GM19099 (cell line): ENCODE results near the gene DOCK2.

Source experiments
- POLR2A ChIP-seq: IDR thresholded peaks from 3 replicates; pipeline ENCODE4 v1.6.1; 2011; ENCODE audit warnings: low read depth; ENCODE audit not compliant: insufficient read length; ENCODE audit errors: extremely low read depth

DOCK2 gene

GRCh38 chr5:169631360-169631759, 5.7 kb upstream of the DOCK2 start:
- no peak for TF ChIP-seq POLR2A

- TF ChIP-seq POLR2A, result no peak
Observed at GRCh38 chr5:169632946-169633345, 4.1 kb upstream of the DOCK2 start.

GRCh38 chr5:169634606-169635005, 2.5 kb upstream of the DOCK2 start:
- TF ChIP-seq POLR2A, result no peak

GRCh38 chr5:169635936-169636335, 1.1 kb upstream of the DOCK2 start:
- TF ChIP-seq POLR2A, result no peak

- no peak for TF ChIP-seq POLR2A
Observed at GRCh38 chr5:169636477-169637084, 494 bp upstream of the DOCK2 start.

- TF ChIP-seq POLR2A, result peak; percentile 63
Observed at GRCh38 chr5:169637549-169638121, 560 bp downstream of the DOCK2 start.

- TF ChIP-seq POLR2A, result no peak
Observed at GRCh38 chr5:169641253-169641652, 4.2 kb downstream of the DOCK2 start.

GRCh38 chr5:169646856-169647255, 9.8 kb downstream of the DOCK2 start:
- no peak for TF ChIP-seq POLR2A

- TF ChIP-seq POLR2A, result no peak
Observed at GRCh38 chr5:169647566-169647965, 10.5 kb downstream of the DOCK2 start.

- no peak for TF ChIP-seq POLR2A
Observed at GRCh38 chr5:169648725-169649310, 11.7 kb downstream of the DOCK2 start.

- no peak for TF ChIP-seq POLR2A
Observed at GRCh38 chr5:169649486-169649885, 12.4 kb downstream of the DOCK2 start.

GRCh38 chr5:169650701-169651331, 13.7 kb downstream of the DOCK2 start:
- TF ChIP-seq POLR2A, result no peak

GRCh38 chr5:169651526-169651925, 14.5 kb downstream of the DOCK2 start:
- TF ChIP-seq POLR2A, result no peak

GRCh38 chr5:169652057-169652456, 15.0 kb downstream of the DOCK2 start:
- no peak for TF ChIP-seq POLR2A

- TF ChIP-seq POLR2A, result no peak
Observed at GRCh38 chr5:169653091-169653490, 16.0 kb downstream of the DOCK2 start.

- TF ChIP-seq POLR2A, result no peak
Observed at GRCh38 chr5:169655353-169655752, 18.3 kb downstream of the DOCK2 start.
